Stimulated activated CD4-positive, alpha-beta T cell treated with anti-CD3 and anti-CD28 coated beads, TNF-alpha, amount 100 ng/mL, for 1 hour (primary cell): ENCODE measurements around the gene EPHA8.

Experiments used
- DNase-seq, 3 donors: peaks; one replicate each; pipeline ENCODE4 v3.0.0-alpha.2; 2020; ENCODE audit warnings: low read depth in 3 of 3, low spot score in 1 of 3

The EPHA8 gene

DNA sequence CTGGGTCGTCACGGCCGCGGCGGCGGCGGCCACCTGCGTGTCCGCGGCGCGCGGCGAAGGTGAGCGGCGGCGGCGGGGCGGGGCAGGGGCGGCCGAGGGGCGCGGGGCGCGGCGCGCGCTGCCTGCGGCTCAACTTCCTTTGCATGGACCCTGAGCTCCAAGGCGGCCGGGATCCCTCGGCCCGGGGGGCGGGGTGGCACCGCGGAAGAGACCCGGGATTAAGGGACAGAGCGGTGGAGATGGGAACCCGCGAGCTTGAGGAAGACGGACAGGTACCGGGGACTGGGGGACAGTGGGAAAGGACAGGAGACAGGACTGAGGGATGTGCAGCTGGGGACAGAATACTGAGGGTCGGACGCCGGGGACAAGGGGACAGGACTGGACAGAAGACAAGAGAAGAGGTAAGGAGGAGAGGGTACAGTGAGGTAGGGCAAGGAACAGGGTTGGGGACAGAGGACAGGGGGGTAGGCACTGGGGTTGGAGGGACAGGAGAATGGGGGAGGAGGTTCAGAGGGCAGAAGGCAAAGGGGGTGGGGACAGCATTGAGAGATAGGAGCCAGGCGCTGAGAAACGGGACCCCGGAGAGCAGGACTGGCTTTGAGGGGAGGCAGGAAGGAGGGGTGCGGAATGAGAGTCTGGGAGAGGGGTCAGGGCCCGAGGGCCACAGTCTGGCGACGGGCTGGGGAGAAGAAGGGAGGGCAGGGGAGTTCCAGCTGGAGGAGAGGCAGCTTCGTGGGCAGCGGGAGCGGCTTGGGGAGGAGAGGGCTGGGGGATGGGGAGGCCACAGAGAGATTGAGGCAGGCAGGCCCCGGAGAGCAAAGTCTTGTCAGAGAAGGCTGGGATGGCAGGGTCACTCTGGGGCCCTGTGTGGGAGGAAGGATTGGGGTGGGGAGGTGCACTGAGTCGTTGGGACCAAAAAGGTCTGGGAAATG, 648 bp downstream of the EPHA8 start:
- no peak for DNase-seq

GRCh38 chr1:22566161-22566560, 2.9 kb downstream of the EPHA8 start:
- DNase-seq: no peak

DNA sequence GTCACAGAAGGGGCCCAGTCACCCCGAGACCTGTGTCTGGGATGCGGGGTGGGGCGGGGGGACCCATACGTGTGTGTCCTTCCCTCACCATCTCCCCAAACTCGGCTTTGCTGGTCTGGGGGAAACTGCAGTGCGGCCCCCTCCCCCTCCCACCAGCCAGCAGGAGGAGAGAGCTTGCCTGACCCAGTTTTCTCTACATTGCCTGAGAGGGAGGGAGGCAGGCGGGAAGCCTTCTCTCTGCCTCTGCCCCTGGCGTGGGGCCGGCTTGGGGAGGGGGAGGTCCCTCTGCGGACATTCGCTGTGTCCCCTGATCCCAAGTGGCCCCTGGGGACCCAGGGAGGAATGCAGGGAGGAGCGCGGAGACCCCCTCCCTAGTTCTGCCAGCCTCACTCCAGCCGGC, 3.9 kb downstream of the EPHA8 start:
- no peak for DNase-seq

DNA sequence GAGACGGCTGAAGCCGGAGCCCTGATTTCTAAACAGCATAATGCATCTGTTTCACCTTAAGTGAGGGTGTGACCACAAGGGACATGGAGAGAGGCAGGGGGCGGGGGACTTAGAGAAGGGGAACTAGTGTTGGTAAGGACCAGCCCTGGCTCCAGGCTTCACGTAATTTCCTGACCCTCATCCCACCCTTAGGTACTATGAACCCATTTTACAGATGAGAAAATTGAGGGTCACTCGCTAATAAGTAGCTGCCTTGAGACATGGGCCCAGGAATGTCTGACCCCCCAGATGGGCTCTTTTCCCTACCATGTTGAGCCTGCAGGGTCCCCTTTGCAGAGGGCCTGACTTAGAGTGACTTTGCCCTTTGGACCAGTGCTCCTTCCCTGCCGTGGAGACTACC, 4.7 kb downstream of the EPHA8 start:
- DNase-seq: no peak

- DNase-seq: no peak
These were observed 6.0 kb downstream of the EPHA8 start for GRCh38 chr1:22569269-22569668.

DNA sequence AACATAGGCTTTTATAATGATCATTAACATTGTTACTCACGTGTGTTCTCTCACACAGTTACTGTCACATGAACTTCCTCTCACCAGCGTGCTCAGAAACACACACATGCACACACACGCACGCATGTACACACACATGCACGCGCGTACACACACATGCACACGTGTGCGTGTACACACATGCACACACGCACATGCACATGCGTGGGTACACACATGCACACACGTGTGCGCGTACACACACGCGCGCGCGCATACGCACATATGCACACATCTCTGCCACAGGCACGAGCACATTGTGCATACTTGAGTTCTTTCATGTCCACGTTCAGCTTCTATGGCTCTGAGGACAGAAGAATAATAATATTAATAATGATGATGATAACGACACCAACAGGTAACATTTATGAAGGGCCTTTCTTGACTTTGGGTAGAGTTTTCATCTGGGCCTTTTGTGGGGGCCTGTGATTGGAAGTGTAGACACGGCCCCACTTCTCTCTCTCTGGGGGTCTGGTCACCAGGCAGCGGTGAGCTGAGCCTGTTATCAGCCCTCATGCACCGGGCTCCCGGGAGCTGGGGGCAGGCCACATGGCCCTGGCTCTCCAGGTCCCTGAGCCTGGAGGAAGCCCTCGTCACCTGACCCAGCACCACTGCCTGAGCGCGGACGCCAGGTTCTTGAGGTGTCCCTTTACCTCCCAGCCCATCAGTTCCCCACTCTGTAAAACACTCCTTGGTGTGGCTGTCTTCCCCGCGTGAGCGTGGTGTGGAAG, 7.0 kb downstream of the EPHA8 start:
- no peak for DNase-seq

DNA sequence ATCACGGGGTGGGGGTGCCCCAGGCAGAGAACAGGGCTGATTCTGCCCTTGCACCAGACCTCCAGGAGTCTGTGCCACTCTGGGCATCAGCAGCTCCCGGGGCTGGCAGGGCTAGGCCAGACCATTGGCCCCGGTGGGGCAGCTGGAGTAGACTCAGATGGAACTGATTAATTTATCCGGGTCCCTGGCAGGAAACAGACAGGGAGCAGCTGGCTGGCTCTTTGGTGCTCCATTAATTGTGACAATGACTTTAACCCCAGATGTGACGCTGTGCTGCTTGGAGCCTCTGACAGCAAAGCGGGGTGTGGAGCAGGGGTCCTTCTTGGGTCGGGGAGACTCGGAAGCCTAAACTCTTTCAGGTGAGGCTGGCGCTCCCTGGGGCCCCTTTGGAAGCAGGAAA, 9.5 kb downstream of the EPHA8 start:
- DNase-seq: no peak

GRCh38 chr1:22573237-22573636, 9.9 kb downstream of the EPHA8 start:
- no peak for DNase-seq

DNA sequence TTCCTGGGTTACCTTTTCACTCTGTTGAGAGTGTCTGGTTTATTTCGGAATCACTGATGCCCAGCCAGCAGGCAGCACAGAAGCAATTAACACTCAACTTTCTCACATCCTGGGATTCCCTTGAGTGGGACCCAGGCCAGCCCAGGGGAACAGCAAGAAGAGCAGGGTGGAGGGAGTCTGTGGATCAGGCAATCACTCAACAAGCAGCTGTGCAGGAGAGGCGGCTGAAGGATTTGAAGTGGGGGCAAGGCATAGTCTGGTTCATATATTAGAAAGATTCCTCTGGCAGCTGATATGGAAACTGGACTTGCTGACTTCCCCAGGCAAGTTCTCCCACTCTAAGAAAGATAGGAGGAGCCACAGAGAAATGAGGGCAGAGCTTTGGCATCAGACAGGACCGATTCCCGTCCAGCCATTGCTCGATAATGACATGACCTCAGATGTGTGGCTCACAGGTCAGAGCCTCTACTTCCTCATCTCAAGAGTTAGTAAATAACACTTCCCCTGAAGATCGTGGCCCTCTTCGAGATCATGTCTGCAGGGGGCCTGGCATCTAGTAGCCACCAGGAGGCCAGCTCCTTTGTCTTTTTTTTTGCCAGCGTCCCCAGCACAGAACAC, 12.4 kb downstream of the EPHA8 start:
- no peak for DNase-seq

GRCh38 chr1:22576150-22576544, 12.9 kb downstream of the EPHA8 start:
- DNase-seq: no peak

DNA sequence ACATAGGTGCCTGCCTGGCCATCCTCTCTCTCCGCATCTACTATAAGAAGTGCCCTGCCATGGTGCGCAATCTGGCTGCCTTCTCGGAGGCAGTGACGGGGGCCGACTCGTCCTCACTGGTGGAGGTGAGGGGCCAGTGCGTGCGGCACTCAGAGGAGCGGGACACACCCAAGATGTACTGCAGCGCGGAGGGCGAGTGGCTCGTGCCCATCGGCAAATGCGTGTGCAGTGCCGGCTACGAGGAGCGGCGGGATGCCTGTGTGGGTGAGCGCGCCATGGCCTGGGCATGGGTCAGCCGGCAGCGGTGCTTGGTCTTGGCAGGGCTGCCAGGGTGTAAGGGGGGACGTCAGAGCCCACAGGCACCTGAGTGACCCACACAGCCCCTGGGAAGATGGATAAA, 13.3 kb downstream of the EPHA8 start:
- DNase-seq: no peak

DNA sequence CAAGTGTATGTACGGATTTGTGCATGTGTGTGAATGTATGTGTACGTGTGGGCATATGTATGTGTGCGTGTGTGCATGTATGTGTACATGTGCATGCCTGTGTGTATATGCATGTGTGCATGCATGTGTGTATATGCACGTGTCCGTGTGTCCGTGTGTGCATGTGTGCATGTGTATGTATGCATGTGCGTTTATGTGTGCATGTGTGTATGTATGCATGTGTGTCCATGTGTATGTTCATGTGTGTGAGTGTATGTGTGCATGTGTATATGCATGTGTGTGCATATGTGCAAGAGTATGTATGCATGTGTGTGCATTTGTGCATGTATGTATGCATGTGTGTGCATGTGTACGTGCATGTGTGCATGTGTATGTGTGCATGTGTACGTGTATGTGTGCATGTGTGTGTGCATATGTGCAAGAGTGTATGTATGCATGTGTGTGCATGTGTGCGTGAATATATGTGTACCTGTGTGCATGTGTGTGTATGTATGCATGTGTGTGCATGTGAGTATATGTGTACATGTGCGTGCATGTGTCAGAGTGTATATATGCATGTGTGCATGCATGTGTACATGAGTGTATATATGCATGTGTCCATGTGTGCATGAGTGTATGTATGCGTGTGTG, 15.6 kb downstream of the EPHA8 start:
- DNase-seq: no peak

GRCh38 chr1:22579541-22580155, 16.4 kb downstream of the EPHA8 start:
- DNase-seq: no peak

DNA sequence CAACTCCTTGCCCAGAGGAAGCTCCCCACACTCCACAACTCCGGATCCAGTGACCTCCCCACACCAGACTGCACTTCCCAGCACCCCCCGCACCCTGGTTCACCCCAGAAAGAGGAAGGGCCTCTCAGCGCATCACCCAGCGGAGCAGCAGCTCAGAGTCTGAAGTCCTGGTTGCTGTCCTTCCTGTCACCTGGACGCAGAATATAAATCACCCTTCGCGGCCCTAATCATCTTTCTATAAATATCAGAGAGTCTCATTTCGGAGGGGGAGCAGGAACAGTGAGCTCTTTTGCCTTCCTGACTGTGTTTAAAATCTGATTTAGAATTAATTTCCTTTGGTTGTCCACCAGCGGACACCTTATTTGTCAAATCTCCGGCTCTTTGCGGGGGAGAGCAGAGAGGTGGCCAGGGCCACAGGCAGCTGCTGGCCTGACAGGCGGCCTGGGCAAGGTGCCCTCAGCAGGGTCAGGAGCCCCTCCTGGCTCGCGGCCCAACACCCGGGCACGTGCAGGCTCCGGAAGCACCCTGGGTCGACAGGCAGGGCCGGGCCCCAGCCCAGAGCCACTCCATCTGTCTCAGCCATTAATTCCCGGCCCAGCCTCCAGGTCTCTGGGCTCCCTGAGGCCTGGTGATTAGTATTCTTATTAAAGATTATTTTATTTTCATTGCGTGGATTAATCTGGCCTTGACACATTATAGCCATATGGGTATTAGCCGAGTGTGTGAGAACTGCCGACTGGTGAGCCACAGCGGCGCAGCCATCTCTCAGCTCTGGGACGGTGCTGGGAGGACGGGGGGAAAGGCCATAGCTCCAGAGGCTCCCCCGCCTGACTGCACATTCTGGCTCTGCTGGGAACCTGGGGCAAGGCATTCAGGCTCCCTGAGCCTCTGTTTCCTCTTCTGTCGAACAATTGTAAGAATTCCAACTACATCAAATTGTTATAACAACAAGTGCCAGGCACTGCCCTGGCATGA, 19.7 kb downstream of the EPHA8 start:
- DNase-seq: no peak

DNA sequence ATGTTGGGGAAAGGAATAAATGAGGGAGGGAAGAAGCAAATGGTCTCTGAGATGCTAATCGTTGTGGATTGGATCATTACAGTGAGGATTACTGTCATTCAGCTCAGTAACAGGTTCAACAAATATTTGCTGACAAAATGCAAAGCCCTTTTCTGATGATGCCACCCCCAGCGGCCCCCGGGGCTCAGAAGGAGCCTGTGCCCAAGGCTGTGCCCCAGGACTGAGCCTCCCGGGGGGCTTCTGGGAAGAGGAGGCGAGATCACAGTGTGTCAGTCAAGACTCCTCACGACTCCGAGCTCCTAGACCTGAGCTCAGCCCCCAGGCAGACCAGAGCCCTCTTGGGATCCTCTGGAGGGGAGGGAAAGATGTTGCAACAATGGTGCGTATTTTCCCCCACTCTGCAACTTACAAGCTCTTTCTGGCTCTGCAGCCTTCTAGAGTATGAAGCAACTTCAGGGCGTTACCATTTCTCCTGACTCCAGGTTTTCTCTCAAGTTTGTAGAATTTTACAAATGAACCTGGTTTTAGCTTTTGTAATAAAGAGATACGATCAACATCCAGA, 20.8 kb downstream of the EPHA8 start:
- DNase-seq: no peak

GRCh38 chr1:22584970-22585369, 21.7 kb downstream of the EPHA8 start:
- DNase-seq: no peak

DNA sequence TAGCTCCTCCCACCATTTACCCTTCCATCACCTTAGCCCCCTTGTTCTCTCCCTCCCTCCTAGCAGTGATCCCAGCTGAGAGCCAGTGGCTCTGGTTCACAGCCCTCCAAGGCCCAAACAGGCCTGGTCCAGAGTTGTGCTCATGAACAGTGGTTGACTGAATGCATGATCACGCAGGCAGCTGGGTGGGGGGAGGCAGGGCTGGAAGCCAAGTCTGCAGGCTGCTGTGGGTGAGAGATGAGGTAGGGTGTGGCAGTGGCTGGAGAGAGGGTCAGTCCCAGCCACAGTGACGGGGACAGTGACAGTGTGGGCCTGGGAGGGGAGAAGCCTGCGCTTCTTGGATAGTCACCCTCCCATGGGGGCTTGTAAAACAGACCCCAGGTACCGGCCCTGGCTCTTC, 22.2 kb downstream of the EPHA8 start:
- DNase-seq: no peak

DNA sequence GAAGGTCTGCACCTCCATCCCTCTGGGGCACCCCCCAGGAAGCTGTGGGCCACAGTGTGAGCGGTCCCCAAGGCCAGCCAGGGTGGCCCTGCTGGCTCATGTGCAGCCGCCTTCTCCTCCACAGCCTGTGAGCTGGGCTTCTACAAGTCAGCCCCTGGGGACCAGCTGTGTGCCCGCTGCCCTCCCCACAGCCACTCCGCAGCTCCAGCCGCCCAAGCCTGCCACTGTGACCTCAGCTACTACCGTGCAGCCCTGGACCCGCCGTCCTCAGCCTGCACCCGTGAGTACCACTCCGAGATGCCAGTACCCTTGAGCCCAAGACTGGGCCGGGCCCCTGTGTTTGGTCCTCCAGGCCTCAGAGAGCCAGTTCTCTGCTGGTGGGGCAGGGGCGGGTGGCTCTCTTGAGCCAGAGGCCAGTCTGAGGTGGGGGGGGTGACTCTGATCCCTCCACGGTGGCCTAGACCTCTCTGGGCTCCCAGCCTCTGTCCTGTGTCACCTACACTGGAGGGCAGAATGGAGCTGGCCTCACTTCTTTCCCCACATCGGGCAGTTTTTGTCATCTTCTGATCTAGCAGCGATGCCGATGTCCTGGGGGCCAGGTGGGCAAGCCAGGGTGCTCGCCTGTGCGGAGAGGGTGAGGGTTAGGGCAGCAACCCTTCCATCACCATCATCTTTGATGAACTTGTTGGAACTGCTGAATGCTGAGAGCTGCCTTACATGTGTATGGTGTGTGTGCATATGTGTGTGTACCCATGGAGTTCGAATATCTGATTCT, 23.3 kb downstream of the EPHA8 start:
- DNase-seq: no peak

DNA sequence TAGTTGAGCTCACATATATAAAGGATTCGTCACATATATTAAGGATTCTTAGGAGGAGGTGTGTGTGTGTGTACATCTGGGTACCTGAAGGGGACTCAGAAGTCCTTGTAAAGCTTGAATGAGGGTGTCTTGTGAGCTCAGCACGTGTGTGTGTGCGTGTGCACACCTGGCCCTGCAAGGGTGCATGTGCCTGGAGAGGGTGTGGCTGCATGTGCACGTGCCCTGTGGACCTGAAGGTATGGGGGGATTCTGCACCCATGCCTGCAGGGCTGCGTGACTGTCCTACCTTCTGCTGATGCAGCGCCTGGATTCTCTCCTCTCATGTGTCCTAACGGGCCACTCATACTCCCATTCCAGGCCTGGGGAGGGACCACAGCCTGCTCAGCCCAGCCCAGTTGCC, 24.0 kb downstream of the EPHA8 start:
- DNase-seq: no peak
